Activated B cell treated with CpG ODN at 0.5 μM for 24 hours (primary cell): ENCODE measurements around the gene DLD. TPM values are rescaled to one million over a fixed set of nuclear protein-coding genes. Genes with fewer than 3 reads are reported as not detected.

Source experiments
- ATAC-seq: fragments of 200-7000 bp; cut with Tn5 transposase; one replicate; pipeline ENCODE4 v1.10.0; 2021; ENCODE audit warnings: low read depth, mild to moderate bottlenecking, moderate library complexity
- CTCF ChIA-PET: fragments of 350-600 bp; sonication (Branson Sonifier 250); formaldehyde crosslinking; loops from one replicate; lab custom pipeline; 2021; ENCODE audit warnings: antibody characterized with exemption; lab: Charles Lee
- POLR2A ChIA-PET: fragments of 350-600 bp; sonication (Branson Sonifier 250); formaldehyde crosslinking; loops from one replicate; lab custom pipeline; 2021; ENCODE audit warnings: antibody characterized with exemption; lab: Charles Lee
- DNase-seq: peaks from one replicate; pipeline ENCODE4 v3.0.0; 2022
- H3K27ac Mint-ChIP-seq: one replicate; pipeline ENCODE4 v1.8.0; 2020; ENCODE audit warnings: mixed read lengths
- H3K27me3 Mint-ChIP-seq: one replicate; pipeline ENCODE4 v1.8.0; 2021; ENCODE audit warnings: mixed read lengths
- H3K36me3 Mint-ChIP-seq: one replicate; pipeline ENCODE4 v1.8.0; 2021; ENCODE audit warnings: low read depth, mixed read lengths
- H3K4me1 Mint-ChIP-seq: one replicate; pipeline ENCODE4 v1.8.0; 2021; ENCODE audit warnings: mixed read lengths
- H3K4me3 Mint-ChIP-seq: one replicate; pipeline ENCODE4 v1.8.0; 2020; ENCODE audit warnings: mild to moderate bottlenecking, mixed read lengths
- H3K9me3 Mint-ChIP-seq: one replicate; pipeline ENCODE4 v1.8.0; 2020; ENCODE audit warnings: mixed read lengths
- CTCF ChIP-seq: fragments of 200-600 bp; IDR thresholded peaks from one replicate; pipeline ENCODE4 v1.8.0; 2022; ENCODE audit warnings: antibody characterized with exemption, mild to moderate bottlenecking
- intact Hi-C: fragments of 100-400 bp; cut with micrococcal nuclease; formaldehyde crosslinking; loops from one replicate; pipeline ENCODE4 v1.15.1; 2024
- total RNA-seq: library from RNA; stranded (reverse); gene quantifications from 2 replicates; pipeline ENCODE4 v1.2.3, GENCODE V29; 2022

The DLD gene
- total RNA-seq, 1 donor from 2014 or later: 66.1 TPM

- ATAC-seq (peak; percentile 64), DNase-seq (no peak)
- Mint-ChIP-seq H3K36me3 (no peaks in the 10 kb centered on the region), H3K27me3 (peaks cover 16% of the 10 kb centered on the region), H3K27ac (no peak overlapping the region), H3K4me1 (peaks cover 2% of the 10 kb centered on the region), H3K4me3 (no peak overlapping the region), H3K9me3 (no peaks in the 10 kb centered on the region)
- TF ChIP-seq CTCF: no peak
- POLR2A ChIA-PET: interaction anchor here (0.7 kb wide), 1 partner anchor 70 kb away, joined by 9 read pairs; no protein-coding TSS in a partner anchor
- CTCF ChIA-PET: interaction anchor here (0.6 to 1.3 kb wide), 15 partner anchors 9 to 1082 kb away, joined by 3 to 13 read pairs (median 3); partner anchors contain the start of gene DLD
- intact Hi-C loops: loop anchor here (1.0 to 5.0 kb wide), 5 partner anchors 132 to 1082 kb away; no protein-coding TSS in a partner anchor
Observed at GRCh38 chr7:107874605-107875446, 16.2 kb upstream of the DLD start.

GRCh38 chr7:107876916-107877315 is 14.1 kb upstream of the DLD start:
- no peak for ATAC-seq
- Mint-ChIP-seq H3K27me3 (peaks cover 16% of the 10 kb centered on the region), H3K4me3 (no peak overlapping the region), H3K9me3 (no peaks in the 10 kb centered on the region), H3K36me3 (no peaks in the 10 kb centered on the region), H3K27ac (no peak overlapping the region), H3K4me1 (peaks cover 2% of the 10 kb centered on the region)
- intact Hi-C loops: loop anchor here (5.0 kb wide), 1 partner anchor 675 kb away; no protein-coding TSS in a partner anchor
- CTCF ChIA-PET: interaction anchor here (1.3 to 5.0 kb wide), 5 partner anchors 9 to 414 kb away, joined by 3 to 21 read pairs (median 5); partner anchors contain the start of gene DLD
- POLR2A ChIA-PET: no interaction called here
- no peak for DNase-seq
- no peak for TF ChIP-seq CTCF

- H3K27ac Mint-ChIP-seq: no peak overlapping the region
- ChIA-PET CTCF (interaction anchor here (0.8 to 5.0 kb wide), 5 partner anchors 10 to 414 kb away, joined by 3 to 21 read pairs (median 5); partner anchors contain the start of gene DLD), POLR2A (no interaction called here)
- no peak for TF ChIP-seq CTCF
- DNase-seq: no peak
- no peaks in the 10 kb centered on the region for H3K36me3 Mint-ChIP-seq
- peaks cover 2% of the 10 kb centered on the region for H3K4me1 Mint-ChIP-seq
- no peaks in the 10 kb centered on the region for H3K9me3 Mint-ChIP-seq
- intact Hi-C loops: loop anchor here (5.0 kb wide), 1 partner anchor 676 kb away; no protein-coding TSS in a partner anchor
- ATAC-seq: no peak
- H3K27me3 Mint-ChIP-seq: peaks cover 16% of the 10 kb centered on the region
- H3K4me3 Mint-ChIP-seq: no peak overlapping the region
Observed at GRCh38 chr7:107877731-107878382, 13.1 kb upstream of the DLD start.

- CTCF ChIA-PET: interaction anchor here (1.6 to 5.0 kb wide), 5 partner anchors 10 to 415 kb away, joined by 5 to 21 read pairs (median 12); partner anchors contain the start of gene DLD
- Mint-ChIP-seq H3K4me1 (peaks cover 2% of the 10 kb centered on the region), H3K36me3 (no peaks in the 10 kb centered on the region), H3K27me3 (peaks cover 16% of the 10 kb centered on the region), H3K4me3 (no peak overlapping the region), H3K9me3 (no peaks in the 10 kb centered on the region), H3K27ac (no peak overlapping the region)
- ATAC-seq: no peak
- intact Hi-C loops: loop anchor here (1.0 to 5.0 kb wide), 3 partner anchors 268 to 676 kb away; no protein-coding TSS in a partner anchor
- no peak for TF ChIP-seq CTCF
- POLR2A ChIA-PET: no interaction called here
- no peak for DNase-seq
Observed at GRCh38 chr7:107878636-107879035, 12.3 kb upstream of the DLD start.
